SK-N-SH treated with all-trans-retinoic acid at 6 μM for 48 hours (cell line): ENCODE data around the gene UBXN2A.

ENCODE experiments used
- ATAC-seq: fragments of 200-7000 bp; cut with Tn5 transposase; 3 replicates; pipeline ENCODE4 v1.9.1; 2020; ENCODE audit warnings: mild to moderate bottlenecking, moderate library complexity
- ARNTL ChIP-seq: fragments of 450-650 bp; formaldehyde crosslinking; IDR thresholded peaks from 2 replicates; pipeline ENCODE4 v1.5.0; 2020; ENCODE audit warnings: low read depth, mild to moderate bottlenecking, moderate library complexity, borderline replicate concordance
- CREB5 ChIP-seq: fragments of 250-450 bp; sonication (Bioruptor Pico); IDR thresholded peaks from 2 replicates; pipeline ENCODE4 v1.5.1; 2020; ENCODE audit warnings: low read depth, mild to moderate bottlenecking, moderate library complexity
- CSDC2 ChIP-seq: fragments of 250-450 bp; sonication (Bioruptor Pico); IDR thresholded peaks from 2 replicates; pipeline ENCODE4 v1.5.0; 2020; ENCODE audit warnings: mild to moderate bottlenecking, moderate library complexity
- GLIS3 ChIP-seq: fragments of 250-450 bp; sonication (Bioruptor Pico); IDR thresholded peaks from 2 replicates; pipeline ENCODE4 v1.5.0; 2020; ENCODE audit warnings: mild to moderate bottlenecking, moderate library complexity
- ISL1 ChIP-seq: fragments of 250-450 bp; sonication (Bioruptor Pico); IDR thresholded peaks from 2 replicates; pipeline ENCODE4 v2.1.2; 2022; ENCODE audit warnings: mild to moderate bottlenecking, moderate library complexity
- OSR1 ChIP-seq: fragments of 250-450 bp; sonication (Bioruptor Pico); IDR thresholded peaks from 2 replicates; pipeline ENCODE4 v1.8.0; 2022; ENCODE audit warnings: moderate library complexity, mild to moderate bottlenecking, inconsistent platforms
- PATZ1 ChIP-seq: fragments of 250-450 bp; sonication (Bioruptor Pico); IDR thresholded peaks from 2 replicates; pipeline ENCODE4 v1.8.0; 2020; ENCODE audit warnings: mild to moderate bottlenecking, moderate library complexity, borderline replicate concordance
- PPARA ChIP-seq: fragments of 250-450 bp; sonication (Bioruptor Pico); IDR thresholded peaks from 2 replicates; pipeline ENCODE4 v1.5.0; 2020; ENCODE audit warnings: mild to moderate bottlenecking, borderline replicate concordance
- RARB ChIP-seq: fragments of 250-450 bp; sonication (Bioruptor Pico); IDR thresholded peaks from 2 replicates; pipeline ENCODE4 v1.8.0; 2021; ENCODE audit warnings: mild to moderate bottlenecking, moderate library complexity
- TCF4 ChIP-seq: fragments of 250-450 bp; sonication (Bioruptor Pico); IDR thresholded peaks from 2 replicates; pipeline ENCODE4 v1.8.0; 2021; ENCODE audit warnings: mild to moderate bottlenecking, moderate library complexity, borderline replicate concordance
- TSHZ2 ChIP-seq: fragments of 250-450 bp; sonication (Bioruptor Pico); IDR thresholded peaks from 2 replicates; pipeline ENCODE4 v1.5.0; 2020; ENCODE audit warnings: mild to moderate bottlenecking, moderate library complexity
- ZC3H10 ChIP-seq: fragments of 250-450 bp; sonication (Bioruptor Pico); IDR thresholded peaks from 2 replicates; pipeline ENCODE4 v1.5.1; 2021; ENCODE audit warnings: mild to moderate bottlenecking, moderate library complexity
- ZFP3 ChIP-seq: fragments of 250-450 bp; sonication (Bioruptor Pico); IDR thresholded peaks from 2 replicates; pipeline ENCODE4 v1.5.0; 2020; ENCODE audit warnings: mild to moderate bottlenecking, moderate library complexity
- ZFP30 ChIP-seq: fragments of 450-650 bp; formaldehyde crosslinking; IDR thresholded peaks from 2 replicates; pipeline ENCODE4 v1.5.0; 2022; ENCODE audit warnings: mild to moderate bottlenecking, moderate library complexity
- ZNF565 ChIP-seq: fragments of 450-650 bp; formaldehyde crosslinking; conservative IDR thresholded peaks from 2 replicates; pipeline ENCODE4 v1.5.0; 2020; ENCODE audit warnings: low read depth, mild to moderate bottlenecking, moderate library complexity
- ZNF70 ChIP-seq: fragments of 450-650 bp; formaldehyde crosslinking; IDR thresholded peaks from 2 replicates; pipeline ENCODE4 v1.5.0; 2020; ENCODE audit warnings: mild to moderate bottlenecking, moderate library complexity
- TF ChIP-seq, protein P1 (sequence below): fragments of 250-450 bp; sonication (Bioruptor Pico); IDR thresholded peaks from 2 replicates; pipeline ENCODE4 v1.8.0; 2021; ENCODE audit warnings: low read depth, mild to moderate bottlenecking, moderate library complexity, borderline replicate concordance
- TF ChIP-seq, protein P2 (sequence below): fragments of 250-450 bp; sonication (Bioruptor Pico); IDR thresholded peaks from 2 replicates; pipeline ENCODE4 v1.5.1; 2021; ENCODE audit warnings: mild to moderate bottlenecking, moderate library complexity

UBXN2A gene

GRCh38 chr2:23925702-23926289 is 14.5 kb upstream of the UBXN2A start:
- TF ChIP-seq TCF4 (CRISPR knock-in tag) (no peak), PATZ1 (no peak), ZFP30 (CRISPR knock-in tag) (no peak), ZNF70 (CRISPR knock-in tag) (no peak), ZC3H10 (CRISPR knock-in tag) (no peak), OSR1 (no peak), ARNTL (no peak)
- TF ChIP-seq, protein P1, sequence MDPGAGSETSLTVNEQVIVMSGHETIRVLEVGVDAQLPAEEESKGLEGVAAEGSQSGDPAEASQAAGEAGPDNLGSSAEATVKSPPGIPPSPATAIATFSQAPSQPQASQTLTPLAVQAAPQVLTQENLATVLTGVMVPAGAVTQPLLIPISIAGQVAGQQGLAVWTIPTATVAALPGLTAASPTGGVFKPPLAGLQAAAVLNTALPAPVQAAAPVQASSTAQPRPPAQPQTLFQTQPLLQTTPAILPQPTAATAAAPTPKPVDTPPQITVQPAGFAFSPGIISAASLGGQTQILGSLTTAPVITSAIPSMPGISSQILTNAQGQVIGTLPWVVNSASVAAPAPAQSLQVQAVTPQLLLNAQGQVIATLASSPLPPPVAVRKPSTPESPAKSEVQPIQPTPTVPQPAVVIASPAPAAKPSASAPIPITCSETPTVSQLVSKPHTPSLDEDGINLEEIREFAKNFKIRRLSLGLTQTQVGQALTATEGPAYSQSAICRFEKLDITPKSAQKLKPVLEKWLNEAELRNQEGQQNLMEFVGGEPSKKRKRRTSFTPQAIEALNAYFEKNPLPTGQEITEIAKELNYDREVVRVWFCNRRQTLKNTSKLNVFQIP (CRISPR knock-in tag): no peak
- ATAC-seq: peak; percentile 56

DNA sequence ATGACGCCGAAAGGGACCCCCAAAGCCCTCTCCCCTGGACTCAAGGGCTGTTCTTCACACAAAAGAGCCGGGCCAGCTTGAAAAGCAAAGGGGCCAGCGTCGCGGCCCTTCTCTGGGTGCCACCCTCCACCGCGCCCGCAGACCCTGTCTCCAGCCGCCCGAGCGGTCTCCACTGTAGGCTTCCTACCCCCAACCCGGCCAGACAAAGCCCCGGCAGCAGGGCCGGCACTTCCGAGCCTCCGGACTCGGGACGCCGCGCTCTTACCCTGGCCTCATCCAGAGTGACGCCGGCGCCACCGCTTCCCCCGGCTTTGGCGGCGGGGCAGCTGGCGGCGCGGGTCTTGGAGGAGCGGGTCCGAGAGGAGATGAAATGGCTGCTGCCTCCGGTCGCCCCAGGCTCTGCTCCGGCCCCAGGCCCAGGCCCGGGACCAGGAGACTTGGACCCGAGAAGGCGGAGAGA is 13.9 kb upstream of the UBXN2A start:
- ATAC-seq: peak; percentile 60
- no peak for TF ChIP-seq ZFP30 (CRISPR knock-in tag)
- TF ChIP-seq, all 23 proteins: peak for 0

DNA sequence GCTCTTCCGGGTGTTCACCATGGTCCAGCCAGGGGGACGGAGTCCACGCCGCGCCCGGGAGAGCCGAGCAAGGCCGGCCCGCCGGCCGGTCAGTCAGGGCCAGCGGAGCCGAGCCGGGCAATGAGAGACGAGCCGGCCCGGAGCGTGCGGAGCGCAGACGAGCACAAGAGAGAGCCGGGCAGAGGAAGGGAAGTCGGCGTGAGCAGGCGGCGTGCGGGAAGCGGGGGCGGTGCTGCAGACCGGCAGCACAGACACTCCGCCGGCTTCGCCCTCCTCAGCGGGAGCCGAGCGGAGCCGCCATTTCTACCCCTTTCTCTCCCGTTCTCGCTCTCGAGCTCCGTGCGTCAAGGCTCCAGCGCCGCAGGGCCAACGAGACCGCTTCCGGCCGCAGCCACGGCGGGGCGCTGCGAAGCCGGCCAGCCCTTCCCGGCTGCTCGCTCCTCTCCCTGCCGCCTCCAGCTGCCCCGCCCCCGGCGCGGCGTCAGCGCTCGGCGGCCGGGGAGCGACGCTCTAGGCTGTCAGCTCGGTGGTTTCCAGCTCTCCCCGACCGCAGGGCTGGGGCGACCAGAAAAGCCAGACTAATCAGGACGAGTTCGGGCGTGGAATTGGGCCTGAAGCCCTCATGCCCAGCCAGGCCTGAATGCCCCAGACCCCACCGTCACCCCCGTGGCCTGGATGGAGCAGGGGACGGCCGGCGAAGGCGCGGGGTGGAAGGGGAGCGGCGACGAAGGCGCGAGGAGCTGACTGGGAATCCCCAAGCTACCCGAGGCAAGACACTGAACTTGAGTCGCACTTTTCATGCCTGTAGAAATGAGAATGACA is 13.3 kb upstream of the UBXN2A start, which contains the start of gene ATAD2B:
Gene ATAD2B (minus strand): TSS at position 374 of the 822 bp plus-strand sequence. CDS start 353 bp downstream, at position 21.
- TF ChIP-seq GLIS3 (no peak), PATZ1 (0 out of 2 replicates have a peak, but pooled peaks have one; percentile 22), ZFP3 (CRISPR knock-in tag) (0 out of 2 replicates have a peak, but pooled peaks have one; percentile 32), TSHZ2 (CRISPR knock-in tag) (0 out of 2 replicates have a peak, but pooled peaks have one; percentile 31)
- TF ChIP-seq, protein P1 (CRISPR knock-in tag): 0 out of 2 replicates have a peak, but pooled peaks have one; percentile 62
- TF ChIP-seq, protein P2, sequence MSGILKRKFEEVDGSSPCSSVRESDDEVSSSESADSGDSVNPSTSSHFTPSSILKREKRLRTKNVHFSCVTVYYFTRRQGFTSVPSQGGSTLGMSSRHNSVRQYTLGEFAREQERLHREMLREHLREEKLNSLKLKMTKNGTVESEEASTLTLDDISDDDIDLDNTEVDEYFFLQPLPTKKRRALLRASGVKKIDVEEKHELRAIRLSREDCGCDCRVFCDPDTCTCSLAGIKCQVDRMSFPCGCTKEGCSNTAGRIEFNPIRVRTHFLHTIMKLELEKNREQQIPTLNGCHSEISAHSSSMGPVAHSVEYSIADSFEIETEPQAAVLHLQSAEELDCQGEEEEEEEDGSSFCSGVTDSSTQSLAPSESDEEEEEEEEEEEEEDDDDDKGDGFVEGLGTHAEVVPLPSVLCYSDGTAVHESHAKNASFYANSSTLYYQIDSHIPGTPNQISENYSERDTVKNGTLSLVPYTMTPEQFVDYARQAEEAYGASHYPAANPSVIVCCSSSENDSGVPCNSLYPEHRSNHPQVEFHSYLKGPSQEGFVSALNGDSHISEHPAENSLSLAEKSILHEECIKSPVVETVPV (CRISPR knock-in tag): peak; percentile 32; the same call in 1 of the 2 replicates
- peak; percentile 94 for ATAC-seq

GRCh38 chr2:23934259-23934658 is 6.0 kb upstream of the UBXN2A start:
- no peak for ATAC-seq
- TF ChIP-seq OSR1 (no peak), PATZ1 (no peak), PPARA (CRISPR knock-in tag) (no peak), ZNF70 (CRISPR knock-in tag) (no peak), ISL1 (CRISPR knock-in tag) (no peak), TCF4 (CRISPR knock-in tag) (no peak), RARB (CRISPR knock-in tag) (no peak), ZFP30 (CRISPR knock-in tag) (no peak), CSDC2 (CRISPR knock-in tag) (no peak), CREB5 (CRISPR knock-in tag) (no peak), ARNTL (no peak), ZNF565 (CRISPR knock-in tag) (no peak)
